Sigmoid colon (tissue), 4 donors: ENCODE results near the gene RALA.

Experiments
- EP300 ChIP-seq, 4 donors: sonication (generic); formaldehyde crosslinking; IDR thresholded peaks; one replicate each; pipeline ENCODE4 v1.6.1; 2017; ENCODE audit warnings: antibody characterized with exemption in 4 of 4
- POLR2A ChIP-seq, 2 donors: fragments of 450-650 bp; IDR thresholded peaks; one replicate each; pipeline ENCODE4 v1.6.1; 2016; ENCODE audit warnings: antibody characterized with exemption in 2 of 2, mild to moderate bottlenecking in 2 of 2, moderate library complexity in 2 of 2
- TF ChIP-seq, protein P1 (sequence below), 4 experiments: fragments of 450-650 bp in 3 of 4; fragments of 200-600 bp in 1 of 4; IDR thresholded peaks; one replicate each; pipeline ENCODE4 v1.5.1; 2016 to 2019; ENCODE audit warnings: antibody characterized with exemption in 4 of 4, mild to moderate bottlenecking in 3 of 4, moderate library complexity in 2 of 4

DNA sequence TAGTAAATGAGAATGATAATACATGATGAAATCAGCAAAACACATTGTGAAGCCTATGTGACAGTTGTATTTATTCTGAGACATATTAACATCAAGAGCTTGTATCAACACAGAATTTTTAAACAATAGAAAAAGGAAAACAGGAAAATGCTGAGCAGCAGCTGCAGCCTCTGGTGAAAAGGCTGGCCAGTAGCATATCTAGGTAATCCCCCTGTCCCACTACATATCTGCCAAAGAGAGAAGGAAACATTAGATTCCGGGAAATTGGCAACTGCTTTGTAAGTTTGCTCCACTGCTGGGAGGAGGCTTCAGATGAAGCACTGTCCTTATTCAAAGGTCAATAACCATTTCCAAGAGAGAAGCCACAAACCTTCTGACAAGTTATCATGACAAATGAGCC lies 89.4 kb downstream of the RALA start:
- TF ChIP-seq, protein P1, sequence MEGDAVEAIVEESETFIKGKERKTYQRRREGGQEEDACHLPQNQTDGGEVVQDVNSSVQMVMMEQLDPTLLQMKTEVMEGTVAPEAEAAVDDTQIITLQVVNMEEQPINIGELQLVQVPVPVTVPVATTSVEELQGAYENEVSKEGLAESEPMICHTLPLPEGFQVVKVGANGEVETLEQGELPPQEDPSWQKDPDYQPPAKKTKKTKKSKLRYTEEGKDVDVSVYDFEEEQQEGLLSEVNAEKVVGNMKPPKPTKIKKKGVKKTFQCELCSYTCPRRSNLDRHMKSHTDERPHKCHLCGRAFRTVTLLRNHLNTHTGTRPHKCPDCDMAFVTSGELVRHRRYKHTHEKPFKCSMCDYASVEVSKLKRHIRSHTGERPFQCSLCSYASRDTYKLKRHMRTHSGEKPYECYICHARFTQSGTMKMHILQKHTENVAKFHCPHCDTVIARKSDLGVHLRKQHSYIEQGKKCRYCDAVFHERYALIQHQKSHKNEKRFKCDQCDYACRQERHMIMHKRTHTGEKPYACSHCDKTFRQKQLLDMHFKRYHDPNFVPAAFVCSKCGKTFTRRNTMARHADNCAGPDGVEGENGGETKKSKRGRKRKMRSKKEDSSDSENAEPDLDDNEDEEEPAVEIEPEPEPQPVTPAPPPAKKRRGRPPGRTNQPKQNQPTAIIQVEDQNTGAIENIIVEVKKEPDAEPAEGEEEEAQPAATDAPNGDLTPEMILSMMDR (IDR thresholded peaks at IDR 0.05), result no peak
- TF ChIP-seq EP300 (IDR thresholded peaks at IDR 0.05), result no peak
- TF ChIP-seq POLR2A (IDR thresholded peaks at IDR 0.05), result no peak
